MCF 10A (cell line): ENCODE measurements around the gene MTHFD1L. TPM values are rescaled to one million over a fixed set of nuclear protein-coding genes. Genes with fewer than 3 reads are reported as not detected.

Experiments used
- BruUV-seq: library from RNA; stranded (reverse); fragments of 400-500 nt; replicated peaks from 2 replicates; lab custom pipeline; 2021; lab: Mats Ljungman, UMichigan
- CTCF ChIA-PET: fragments of 300-600 bp; sonication (Branson Sonifier 250); formaldehyde crosslinking; extraction: SDS; loops from one replicate; lab custom pipeline; 2021; ENCODE audit warnings: antibody characterized with exemption, inconsistent platforms; lab: Yijun Ruan, JAX
- POLR2A ChIA-PET: fragments of 300-600, 350-650 bp; sonication (Branson Sonifier 250); formaldehyde crosslinking; extraction: SDS; loops from one replicate; lab custom pipeline; 2020; ENCODE audit warnings: antibody characterized with exemption, inconsistent platforms; lab: Yijun Ruan, JAX
- DNase-seq: peaks from one replicate; pipeline ENCODE4 v3.0.0-alpha.2; 2018; ENCODE audit not compliant: unreplicated experiment
- H3K27ac Mint-ChIP-seq: one replicate; pipeline ENCODE4 v1.8.0; 2022; ENCODE audit warnings: mild to moderate bottlenecking, low read depth, mixed read lengths; ENCODE audit not compliant: unreplicated experiment
- H3K27me3 Mint-ChIP-seq: one replicate; pipeline ENCODE4 v1.8.0; 2022; ENCODE audit warnings: mixed read lengths; ENCODE audit not compliant: insufficient read depth, unreplicated experiment
- H3K36me3 Mint-ChIP-seq: one replicate; pipeline ENCODE4 v1.8.0; 2022; ENCODE audit warnings: mild to moderate bottlenecking, moderate library complexity, mixed read lengths; ENCODE audit not compliant: insufficient read depth, unreplicated experiment
- H3K4me1 Mint-ChIP-seq: one replicate; pipeline ENCODE4 v1.8.0; 2022; ENCODE audit warnings: mixed read lengths; ENCODE audit not compliant: insufficient read depth, unreplicated experiment
- H3K4me3 Mint-ChIP-seq: one replicate; pipeline ENCODE4 v1.8.0; 2022; ENCODE audit warnings: mild to moderate bottlenecking, moderate library complexity, mixed read lengths; ENCODE audit not compliant: unreplicated experiment
- H3K9me3 Mint-ChIP-seq: one replicate; pipeline ENCODE4 v1.8.0; 2022; ENCODE audit warnings: mixed read lengths; ENCODE audit not compliant: unreplicated experiment
- intact Hi-C: fragments of 100-400 bp; cut with micrococcal nuclease; formaldehyde crosslinking; loops from 2 replicates; pipeline ENCODE4 v1.14.1; 2022
- total RNA-seq: library from RNA; stranded (reverse); gene quantifications from 2 replicates; pipeline ENCODE4 v1.2.3, GENCODE V29; 2022
- TF ChIP-seq, protein P1 (sequence below): fragments of 200-600 bp; IDR thresholded peaks from one replicate; pipeline ENCODE4 v1.8.0; 2022; ENCODE audit warnings: antibody characterized with exemption, mild to moderate bottlenecking; ENCODE audit not compliant: unreplicated experiment

MTHFD1L gene
- total RNA-seq, 1 experiment from 2014 or later, result 110 TPM

DNA sequence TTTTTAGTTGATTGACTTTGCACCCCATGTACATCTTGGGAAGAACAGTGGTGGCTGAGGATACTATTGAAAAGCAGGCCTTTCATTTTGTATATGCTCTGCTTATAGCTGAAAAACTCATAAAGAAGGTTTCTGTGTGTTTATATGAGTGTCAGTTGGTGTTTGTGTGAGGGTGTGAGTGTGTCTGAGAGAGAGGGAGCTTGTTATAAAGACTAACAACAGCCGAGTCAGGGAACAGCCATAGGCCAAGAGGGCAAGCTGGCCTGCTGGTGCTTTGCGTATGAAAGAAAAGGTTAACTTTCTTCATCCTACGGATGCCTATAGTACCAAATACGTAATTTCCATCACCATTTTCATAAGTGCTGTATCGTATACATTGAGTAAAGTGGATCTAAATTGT is 88.3 kb downstream of the MTHFD1L start:
- peaks cover 90% of the 10 kb centered on the region for H3K36me3 Mint-ChIP-seq
- TF ChIP-seq, protein P1, sequence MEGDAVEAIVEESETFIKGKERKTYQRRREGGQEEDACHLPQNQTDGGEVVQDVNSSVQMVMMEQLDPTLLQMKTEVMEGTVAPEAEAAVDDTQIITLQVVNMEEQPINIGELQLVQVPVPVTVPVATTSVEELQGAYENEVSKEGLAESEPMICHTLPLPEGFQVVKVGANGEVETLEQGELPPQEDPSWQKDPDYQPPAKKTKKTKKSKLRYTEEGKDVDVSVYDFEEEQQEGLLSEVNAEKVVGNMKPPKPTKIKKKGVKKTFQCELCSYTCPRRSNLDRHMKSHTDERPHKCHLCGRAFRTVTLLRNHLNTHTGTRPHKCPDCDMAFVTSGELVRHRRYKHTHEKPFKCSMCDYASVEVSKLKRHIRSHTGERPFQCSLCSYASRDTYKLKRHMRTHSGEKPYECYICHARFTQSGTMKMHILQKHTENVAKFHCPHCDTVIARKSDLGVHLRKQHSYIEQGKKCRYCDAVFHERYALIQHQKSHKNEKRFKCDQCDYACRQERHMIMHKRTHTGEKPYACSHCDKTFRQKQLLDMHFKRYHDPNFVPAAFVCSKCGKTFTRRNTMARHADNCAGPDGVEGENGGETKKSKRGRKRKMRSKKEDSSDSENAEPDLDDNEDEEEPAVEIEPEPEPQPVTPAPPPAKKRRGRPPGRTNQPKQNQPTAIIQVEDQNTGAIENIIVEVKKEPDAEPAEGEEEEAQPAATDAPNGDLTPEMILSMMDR, result no peak
- BruUV-seq, result no TSS peak
- no peak for DNase-seq
- H3K27me3 Mint-ChIP-seq, result no peaks in the 10 kb centered on the region
- H3K4me3 Mint-ChIP-seq, result no peak overlapping the region
- H3K9me3 Mint-ChIP-seq, result no peaks in the 10 kb centered on the region
- no peaks in the 10 kb centered on the region for H3K4me1 Mint-ChIP-seq
- H3K27ac Mint-ChIP-seq, result no peak overlapping the region
- intact Hi-C loops, result no loop called here
- ChIA-PET CTCF (no interaction called here), POLR2A (no interaction called here)

DNA sequence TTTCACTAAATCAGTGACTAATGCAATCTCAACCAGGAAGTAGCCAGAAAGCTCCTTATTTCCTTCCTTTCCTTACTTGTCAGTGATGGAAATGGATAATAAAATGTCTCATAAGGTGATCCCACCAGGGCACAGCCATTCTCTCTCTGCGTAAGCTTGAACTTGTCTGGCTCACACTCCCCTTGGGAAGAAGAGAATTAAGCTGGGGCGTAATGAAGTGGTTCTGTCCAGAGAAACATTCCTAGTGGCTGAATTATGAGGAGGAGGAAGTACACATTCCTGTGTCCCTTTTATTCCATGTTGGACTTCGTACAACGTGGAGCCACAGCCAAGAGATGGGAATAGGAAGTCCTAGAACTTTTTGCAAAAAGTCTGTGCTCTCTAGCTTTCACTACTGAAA is 93.7 kb downstream of the MTHFD1L start:
- BruUV-seq, result no TSS peak
- H3K9me3 Mint-ChIP-seq, result no peaks in the 10 kb centered on the region
- POLR2A ChIA-PET, result interaction anchor here (0.7 to 1.3 kb wide), 2 partner anchors 14 to 58 kb away, joined by 3 read pairs; no protein-coding TSS in a partner anchor
- no peaks in the 10 kb centered on the region for H3K4me1 Mint-ChIP-seq
- H3K4me3 Mint-ChIP-seq, result no peak overlapping the region
- no peak overlapping the region for H3K27ac Mint-ChIP-seq
- intact Hi-C loops, result no loop called here
- H3K27me3 Mint-ChIP-seq, result no peaks in the 10 kb centered on the region
- H3K36me3 Mint-ChIP-seq, result peaks cover 73% of the 10 kb centered on the region
- CTCF ChIA-PET, result interaction anchor here (1.1 kb wide), 1 partner anchor 67 kb away, joined by 3 read pairs; no protein-coding TSS in a partner anchor
- TF ChIP-seq, protein P1, result no peak
- no peak for DNase-seq

DNA sequence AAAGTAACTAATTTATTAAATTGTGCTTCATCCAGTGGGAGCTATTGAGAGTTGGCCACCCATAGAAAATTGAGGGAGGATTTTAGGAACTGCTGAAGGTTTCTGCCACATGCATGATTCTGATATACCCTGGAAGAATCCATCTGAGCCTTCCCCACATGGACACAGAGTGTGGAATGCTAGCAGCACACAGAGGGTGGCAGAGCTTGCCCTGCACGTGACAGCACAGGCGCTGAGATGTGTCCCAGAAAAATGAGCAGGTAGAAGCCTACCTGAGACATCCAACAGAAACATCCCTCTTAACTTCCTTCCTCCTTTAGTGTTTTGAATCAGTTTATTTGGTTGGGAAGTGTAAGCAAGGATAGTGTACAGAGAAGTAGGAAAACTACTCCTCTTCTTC is 96.9 kb downstream of the MTHFD1L start:
- ChIA-PET CTCF (no interaction called here), POLR2A (interaction anchor here (1.2 kb wide), 1 partner anchor 25 kb away, joined by 3 read pairs; no protein-coding TSS in a partner anchor)
- no peak overlapping the region for H3K4me3 Mint-ChIP-seq
- DNase-seq, result no peak
- H3K27ac Mint-ChIP-seq, result no peak overlapping the region
- TF ChIP-seq, protein P1, result no peak
- no TSS peak for BruUV-seq
- no peaks in the 10 kb centered on the region for H3K27me3 Mint-ChIP-seq
- peaks cover 75% of the 10 kb centered on the region for H3K36me3 Mint-ChIP-seq
- H3K4me1 Mint-ChIP-seq, result no peaks in the 10 kb centered on the region
- intact Hi-C loops, result no loop called here
- H3K9me3 Mint-ChIP-seq, result no peaks in the 10 kb centered on the region

DNA sequence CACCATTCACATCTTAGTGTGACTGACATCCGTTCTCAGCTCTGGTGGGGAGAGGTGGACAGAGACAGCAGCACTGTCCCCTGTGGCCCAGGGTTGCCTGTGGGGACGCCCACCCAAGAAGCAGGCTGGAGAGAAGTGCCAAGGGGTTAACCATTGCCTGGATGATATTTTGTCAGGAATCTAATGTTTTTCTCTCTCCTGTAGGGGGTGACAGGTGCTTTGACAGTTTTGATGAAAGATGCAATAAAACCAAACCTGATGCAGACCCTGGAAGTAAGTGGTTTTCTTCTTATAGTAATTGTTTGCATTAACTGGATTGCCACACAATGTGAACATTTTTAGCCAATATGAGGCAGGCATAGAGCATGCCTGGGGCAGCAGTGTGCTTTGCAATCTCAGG is 99.3 kb downstream of the MTHFD1L start:
- ChIA-PET CTCF (no interaction called here), POLR2A (no interaction called here)
- BruUV-seq, result no TSS peak
- no peaks in the 10 kb centered on the region for H3K27me3 Mint-ChIP-seq
- no peak overlapping the region for H3K4me3 Mint-ChIP-seq
- H3K9me3 Mint-ChIP-seq, result no peaks in the 10 kb centered on the region
- no peaks in the 10 kb centered on the region for H3K4me1 Mint-ChIP-seq
- no peak for DNase-seq
- H3K27ac Mint-ChIP-seq, result no peak overlapping the region
- intact Hi-C loops, result no loop called here
- TF ChIP-seq, protein P1, result no peak
- H3K36me3 Mint-ChIP-seq, result peaks cover 70% of the 10 kb centered on the region
